Islet precursor cell (in vitro differentiated cells): ENCODE results near the gene NFKBIZ.
"Not testable (repeated sequence)": the region's sequence is repeated elsewhere in the genome, so short reads cannot be mapped to it uniquely, and the experiment has no call there.

ENCODE experiments used
- DNase-seq: peaks from one replicate; pipeline ENCODE4 v3.0.0-alpha.2; 2018

Gene NFKBIZ

DNA sequence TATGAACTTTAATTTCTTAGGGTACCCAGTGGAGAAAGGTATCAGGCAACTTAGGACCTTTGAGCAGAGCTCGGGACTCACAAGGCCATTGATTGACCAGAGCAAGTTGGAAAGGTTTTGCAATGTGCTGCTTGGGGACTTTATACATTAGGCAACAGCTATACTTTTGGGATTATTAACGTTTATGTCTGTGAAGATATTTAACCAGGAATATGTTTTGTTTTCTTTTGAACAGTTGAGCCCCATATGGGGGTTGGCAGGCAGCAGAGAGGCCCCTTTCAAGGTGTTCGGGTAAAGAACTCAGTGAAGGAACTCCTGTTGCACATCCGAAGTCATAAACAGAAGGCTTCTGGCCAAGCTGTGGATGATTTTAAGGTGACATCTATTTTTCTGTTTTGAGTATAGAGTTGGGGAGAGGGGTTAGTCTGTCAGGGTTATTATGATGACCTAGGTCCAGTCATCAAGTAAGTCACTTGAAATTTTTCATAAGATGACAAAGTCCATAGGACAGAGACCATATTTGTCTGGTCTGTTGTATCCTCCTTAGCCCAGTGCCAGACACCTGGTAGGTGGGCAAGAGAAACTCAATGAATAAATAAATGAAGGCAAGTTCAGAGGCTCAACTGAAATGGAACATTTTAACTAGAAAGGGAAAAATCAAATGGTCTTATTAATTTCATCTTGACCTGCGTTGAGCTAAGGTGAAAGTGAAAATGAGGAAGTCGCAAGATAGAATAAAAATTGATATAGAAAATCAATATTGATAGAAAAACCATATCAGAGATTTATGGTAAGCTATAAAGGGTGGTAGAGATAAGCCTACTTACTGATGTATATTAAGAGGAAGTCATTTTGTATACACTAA is 2.8 kb downstream of the NFKBIZ start:
- no peak for DNase-seq

DNA sequence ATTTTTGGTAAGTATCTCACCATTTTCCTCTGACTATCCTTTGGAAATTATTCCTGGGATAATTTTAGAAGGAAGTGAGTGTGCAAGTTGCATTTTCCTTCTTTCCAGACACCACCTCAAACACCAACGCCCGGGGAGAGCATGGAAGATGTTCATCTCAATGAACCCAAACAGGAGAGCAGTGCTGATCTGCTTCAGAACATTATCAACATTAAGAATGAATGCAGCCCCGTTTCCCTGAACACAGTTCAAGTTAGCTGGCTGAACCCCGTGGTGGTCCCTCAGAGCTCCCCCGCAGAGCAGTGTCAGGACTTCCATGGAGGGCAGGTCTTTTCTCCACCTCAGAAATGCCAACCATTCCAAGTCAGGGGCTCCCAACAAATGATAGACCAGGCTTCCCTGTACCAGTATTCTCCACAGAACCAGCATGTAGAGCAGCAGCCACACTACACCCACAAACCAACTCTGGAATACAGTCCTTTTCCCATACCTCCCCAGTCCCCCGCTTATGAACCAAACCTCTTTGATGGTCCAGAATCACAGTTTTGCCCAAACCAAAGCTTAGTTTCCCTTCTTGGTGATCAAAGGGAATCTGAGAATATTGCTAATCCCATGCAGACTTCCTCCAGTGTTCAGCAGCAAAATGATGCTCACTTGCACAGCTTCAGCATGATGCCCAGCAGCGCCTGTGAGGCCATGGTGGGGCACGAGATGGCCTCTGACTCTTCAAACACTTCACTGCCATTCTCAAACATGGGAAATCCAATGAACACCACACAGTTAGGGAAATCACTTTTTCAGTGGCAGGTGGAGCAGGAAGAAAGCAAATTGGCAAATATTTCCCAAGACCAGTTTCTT is 3.9 kb downstream of the NFKBIZ start:
- no peak for DNase-seq

DNA sequence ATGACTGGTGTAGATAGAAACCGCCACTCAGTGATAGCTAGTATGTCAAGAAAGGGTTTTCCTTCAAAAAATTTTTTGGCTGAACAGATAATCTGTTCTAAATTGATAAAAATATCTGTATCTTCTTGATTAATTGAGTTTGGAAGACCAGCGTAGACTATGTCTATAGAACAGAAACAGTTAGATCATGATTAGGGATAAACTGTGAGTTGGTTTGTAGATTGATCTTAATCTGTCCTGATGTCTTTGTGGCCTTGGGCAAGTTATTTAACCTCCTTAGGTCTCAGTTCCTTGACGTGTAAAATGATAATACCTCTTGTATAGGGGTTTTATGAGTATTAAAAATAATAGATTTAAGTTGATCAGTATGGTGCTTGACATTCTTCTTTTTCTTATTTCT is 4.7 kb downstream of the NFKBIZ start:
- no peak for DNase-seq

DNA sequence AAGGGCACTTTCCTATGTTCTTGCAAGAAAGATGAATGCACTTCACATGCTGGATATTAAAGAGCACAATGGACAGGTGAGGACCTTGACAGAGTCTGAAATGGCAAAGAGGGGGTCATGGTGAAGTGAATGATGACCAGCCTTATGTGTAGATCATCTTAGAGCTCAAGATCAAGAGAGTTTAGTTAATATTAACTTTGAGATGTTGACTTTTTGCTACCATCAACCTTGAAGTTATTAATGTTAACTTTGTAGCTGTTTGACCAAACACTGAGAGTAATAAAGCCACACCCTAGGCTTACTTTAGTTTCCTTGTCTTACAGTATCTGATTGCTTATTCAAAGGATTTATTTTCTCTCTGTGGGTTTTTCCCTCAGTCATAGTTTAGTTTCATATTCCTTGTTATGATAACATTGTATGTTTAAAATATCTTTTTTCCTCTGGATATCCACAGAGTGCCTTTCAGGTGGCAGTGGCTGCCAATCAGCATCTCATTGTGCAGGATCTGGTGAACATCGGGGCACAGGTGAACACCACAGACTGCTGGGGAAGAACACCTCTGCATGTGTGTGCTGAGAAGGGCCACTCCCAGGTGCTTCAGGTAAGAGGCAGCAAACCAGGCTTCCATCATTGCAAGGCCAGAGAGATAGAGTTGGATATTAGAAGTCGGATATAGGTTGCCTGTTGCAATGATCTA is 5.4 kb downstream of the NFKBIZ start:
- no peak for DNase-seq

DNA sequence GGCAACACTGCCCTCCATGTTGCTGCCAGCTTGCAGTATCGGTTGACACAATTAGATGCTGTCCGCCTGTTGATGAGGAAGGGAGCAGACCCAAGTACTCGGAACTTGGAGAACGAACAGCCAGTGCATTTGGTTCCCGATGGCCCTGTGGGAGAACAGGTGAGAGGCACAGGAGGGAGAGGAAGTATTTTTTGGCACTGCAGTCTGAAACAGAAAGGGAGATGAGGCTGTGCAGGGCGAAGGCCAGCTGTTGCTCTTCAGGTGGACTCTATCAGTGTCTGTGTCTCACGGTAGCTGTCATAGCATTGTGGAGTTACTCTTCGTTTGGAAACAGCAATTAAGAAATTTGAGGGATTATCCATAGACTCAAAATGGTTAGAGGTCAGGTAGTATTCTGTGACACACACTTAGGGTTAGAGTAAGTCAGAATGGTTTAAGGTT is 8.0 kb downstream of the NFKBIZ start:
- no peak for DNase-seq

DNA sequence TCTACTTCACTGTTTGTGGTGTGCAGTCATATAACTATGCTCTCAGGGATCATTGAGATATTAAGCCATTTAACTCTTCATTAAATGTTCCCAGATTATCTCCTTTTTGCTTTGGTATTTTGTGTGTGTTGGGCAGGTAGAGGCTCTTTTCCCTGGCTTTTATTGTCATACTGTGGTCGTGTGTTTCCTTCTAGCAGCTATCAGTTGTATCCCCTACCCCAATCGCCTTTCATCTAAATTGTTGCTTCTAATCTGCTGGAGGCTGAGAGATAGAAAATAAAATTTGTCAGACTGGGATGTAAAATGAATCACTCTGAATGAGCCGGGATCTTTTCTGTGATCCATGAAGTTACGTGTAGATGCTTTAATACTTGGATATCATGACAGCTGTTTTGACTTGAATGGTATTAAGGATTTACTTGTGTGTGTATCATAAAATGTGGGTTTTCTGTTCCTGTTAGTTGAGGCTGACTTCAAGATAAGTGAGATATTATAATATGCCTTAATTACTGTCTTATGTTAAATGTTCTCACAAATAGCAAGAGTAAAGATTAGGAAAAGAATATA is 9.2 kb downstream of the NFKBIZ start:
- no peak for DNase-seq

DNA sequence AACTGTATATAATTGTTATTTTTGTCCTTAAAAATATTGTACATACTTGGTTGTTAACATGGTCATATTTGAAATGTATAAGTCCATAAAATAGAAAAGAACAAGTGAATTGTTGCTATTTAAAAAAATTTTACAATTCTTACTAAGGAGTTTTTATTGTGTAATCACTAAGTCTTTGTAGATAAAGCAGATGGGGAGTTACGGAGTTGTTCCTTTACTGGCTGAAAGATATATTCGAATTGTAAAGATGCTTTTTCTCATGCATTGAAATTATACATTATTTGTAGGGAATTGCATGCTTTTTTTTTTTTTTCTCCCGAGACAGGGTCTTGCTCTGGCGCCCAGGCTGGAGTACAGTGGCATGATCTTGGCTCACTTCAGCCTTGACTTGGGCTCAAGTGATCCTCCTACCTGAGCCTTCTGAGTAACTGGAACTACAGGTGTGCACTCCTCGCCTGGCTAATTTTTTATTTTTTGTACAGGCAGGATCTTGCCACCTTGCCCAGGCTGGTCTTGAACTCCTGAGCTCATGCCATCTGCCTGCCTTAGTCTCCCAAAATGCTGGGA is 10.7 kb downstream of the NFKBIZ start:
- no peak for DNase-seq

DNA sequence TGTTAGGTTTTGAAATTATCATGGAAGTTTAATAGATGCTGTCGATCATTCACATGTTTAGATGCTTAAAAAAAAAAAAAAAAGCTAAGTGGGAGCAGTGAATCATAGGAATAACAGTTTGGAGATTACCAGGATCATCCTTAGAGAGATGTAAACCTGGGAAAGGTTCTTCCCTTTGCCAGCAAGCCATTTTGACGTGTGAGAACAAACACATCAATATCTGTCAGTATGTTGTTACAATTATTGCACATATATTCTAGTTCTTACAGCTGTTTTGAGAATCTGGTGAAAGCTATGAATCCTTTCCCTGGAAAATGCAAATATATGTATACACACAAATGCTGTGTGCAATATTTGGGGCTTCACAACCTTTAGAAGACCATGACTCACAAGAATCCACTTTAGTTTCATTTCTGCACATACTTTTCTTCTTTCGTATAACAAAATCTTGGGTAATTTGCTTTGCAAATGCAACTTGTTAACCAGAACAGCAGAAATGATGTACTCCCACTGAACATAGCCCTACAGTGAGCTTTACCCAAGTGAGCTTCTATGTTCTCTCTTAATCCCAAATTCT is 12.0 kb downstream of the NFKBIZ start:
- no peak for DNase-seq

DNA sequence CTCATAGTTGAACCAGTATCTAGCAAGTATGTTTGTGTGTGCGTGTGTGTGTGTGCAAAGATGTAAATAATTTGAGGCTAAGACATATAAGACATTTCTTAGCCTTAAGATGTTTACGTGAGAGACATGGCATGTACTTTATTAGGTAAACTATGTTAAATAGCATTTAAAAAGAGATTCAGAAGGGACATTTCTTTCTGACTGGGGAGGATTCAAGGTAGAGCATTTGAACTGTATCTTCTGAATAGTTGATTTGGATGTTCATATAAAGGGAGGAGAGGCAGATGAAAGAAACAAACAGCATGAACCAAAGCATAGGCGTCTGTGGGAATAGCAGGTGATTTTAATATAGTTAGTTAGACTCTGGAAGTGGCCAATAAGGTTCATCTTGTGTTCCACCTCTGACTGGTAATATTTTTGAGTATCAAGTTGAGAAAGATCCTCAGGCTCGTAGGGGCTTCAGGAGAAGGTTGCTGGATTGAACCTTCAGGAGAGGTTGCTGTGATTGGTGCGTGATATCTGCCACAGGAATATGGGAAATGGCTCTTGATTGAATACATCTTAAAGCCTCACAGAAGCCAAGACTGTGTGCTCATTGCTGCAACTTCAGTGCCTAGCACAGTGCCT is 12.6 kb downstream of the NFKBIZ start:
- no peak for DNase-seq

DNA sequence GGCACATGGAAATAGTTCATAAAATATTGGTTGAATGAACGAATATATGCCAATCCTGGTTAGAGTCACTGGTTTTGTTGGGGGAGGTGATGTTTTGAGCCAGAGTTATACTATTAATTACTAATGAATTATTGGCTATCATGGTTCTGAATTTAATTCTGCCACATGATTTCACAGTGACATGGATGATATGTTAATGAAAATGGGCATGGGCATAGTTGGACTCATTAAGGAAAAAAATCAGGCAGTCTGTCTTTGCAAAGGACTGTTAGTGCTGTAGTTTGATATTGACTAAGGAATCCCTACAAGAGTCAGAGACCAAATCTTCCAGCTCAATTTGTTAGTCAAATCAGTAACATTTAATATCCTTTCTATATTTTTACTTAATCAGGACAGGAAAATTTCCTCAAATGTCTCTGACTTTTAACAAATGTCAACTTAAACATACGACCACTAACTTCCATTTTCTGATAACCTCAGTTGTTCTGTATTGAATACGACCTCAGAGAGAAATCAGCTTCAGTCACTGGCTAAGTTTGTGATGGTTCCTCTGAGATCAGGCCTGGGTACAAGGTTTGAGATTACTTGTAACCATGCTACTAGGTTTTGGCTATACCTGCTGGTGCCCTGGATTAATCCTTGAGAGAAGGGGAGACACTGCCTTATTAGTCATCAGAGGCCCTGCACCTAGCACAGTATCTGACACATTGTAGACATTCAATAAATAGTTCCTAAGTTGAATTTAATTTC is 13.3 kb downstream of the NFKBIZ start:
- DNase-seq = no peak

DNA sequence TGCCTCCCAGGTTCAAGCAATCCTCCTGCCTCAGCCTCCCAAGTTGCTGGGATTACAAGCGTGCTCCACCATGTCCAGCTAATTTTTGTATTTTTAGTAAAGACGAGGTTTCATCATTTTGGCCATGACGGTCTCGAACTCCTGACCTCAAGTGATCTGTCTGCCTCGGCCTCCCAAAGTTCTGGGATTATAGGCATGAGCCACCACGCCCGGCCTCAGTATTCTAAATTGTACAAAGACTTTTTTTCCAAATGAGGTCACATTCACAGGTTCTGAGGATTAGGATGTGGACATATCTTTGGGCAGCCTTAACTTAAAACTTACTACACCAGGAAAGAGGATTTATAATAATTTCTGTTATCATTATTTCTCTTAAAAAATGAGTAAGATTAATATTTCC is 15.6 kb downstream of the NFKBIZ start:
- DNase-seq = not testable (repeated sequence)

DNA sequence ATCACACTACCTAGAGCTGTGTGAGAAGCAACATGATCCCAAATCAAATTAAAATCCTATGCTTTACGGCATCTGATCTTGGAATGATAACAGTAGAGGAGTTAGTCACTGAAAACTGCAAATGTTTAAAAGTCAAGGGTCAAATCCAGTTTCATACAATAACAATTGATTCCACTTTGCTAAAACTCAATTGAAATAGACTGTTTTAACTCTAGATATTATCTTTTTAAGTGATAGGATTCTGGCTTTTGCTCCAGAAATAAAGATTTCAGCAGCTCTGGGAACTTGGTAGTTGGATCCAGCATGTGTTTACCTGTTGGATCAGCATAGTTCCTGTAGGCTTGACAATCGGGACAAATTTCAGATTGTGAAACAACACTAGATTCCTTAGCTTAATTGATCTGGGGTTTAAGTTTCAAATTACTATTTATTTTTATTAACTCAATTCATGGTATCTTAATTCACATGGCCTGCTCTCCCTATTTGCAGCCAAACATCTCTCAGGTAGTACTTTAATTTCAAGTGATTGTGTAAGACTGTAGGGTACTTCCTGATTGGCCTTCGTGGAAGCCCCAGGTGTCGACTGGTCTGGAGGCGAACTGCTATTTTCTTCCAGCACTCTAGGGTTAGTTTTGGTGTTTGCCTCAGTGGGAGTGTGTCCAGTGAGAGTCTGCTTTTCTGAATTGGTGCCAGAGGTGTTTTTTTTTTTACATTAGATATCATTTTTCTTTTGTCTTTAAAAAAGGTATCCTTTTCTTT is 16.6 kb downstream of the NFKBIZ start:
- no peak for DNase-seq

DNA sequence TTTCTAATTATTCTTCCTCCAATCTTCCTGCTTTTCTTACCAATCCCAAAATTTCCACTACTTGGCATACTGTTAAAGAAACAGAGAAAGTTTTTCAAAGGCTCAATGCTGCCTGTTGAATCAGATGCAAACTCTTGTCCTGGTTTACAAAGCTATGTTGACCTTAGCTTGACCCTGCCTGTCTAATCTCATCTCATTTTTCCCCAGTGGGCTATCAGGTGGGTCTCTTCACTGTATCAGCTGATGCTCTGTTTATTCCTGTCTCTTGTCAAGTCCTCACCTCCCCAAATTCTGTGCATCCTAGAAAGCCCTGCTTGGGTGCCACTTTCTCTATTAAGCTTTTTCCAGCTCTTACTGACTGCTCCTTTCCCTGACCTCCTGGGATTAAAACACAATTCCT is 18.2 kb downstream of the NFKBIZ start:
- DNase-seq = no peak

DNA sequence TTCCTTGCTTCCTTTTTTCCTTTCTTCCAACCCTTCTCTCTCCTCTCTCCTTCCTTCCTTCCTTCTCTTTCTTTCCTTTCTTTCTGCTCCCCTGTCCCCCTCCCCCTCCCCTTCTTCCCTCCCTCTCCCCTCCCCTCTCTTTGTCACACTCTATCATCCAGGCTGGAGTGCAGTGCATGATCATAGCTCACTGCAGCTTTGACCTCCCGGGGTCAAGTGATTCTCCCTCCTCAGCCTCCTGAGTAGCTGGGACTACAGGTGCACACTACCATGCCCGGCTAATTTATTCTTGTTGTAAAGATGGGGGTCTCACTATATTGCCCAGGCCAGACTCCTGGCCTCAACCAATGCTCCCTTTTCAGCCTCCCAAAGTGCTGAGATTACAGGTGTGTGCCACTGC is 18.7 kb downstream of the NFKBIZ start:
- DNase-seq = no peak

DNA sequence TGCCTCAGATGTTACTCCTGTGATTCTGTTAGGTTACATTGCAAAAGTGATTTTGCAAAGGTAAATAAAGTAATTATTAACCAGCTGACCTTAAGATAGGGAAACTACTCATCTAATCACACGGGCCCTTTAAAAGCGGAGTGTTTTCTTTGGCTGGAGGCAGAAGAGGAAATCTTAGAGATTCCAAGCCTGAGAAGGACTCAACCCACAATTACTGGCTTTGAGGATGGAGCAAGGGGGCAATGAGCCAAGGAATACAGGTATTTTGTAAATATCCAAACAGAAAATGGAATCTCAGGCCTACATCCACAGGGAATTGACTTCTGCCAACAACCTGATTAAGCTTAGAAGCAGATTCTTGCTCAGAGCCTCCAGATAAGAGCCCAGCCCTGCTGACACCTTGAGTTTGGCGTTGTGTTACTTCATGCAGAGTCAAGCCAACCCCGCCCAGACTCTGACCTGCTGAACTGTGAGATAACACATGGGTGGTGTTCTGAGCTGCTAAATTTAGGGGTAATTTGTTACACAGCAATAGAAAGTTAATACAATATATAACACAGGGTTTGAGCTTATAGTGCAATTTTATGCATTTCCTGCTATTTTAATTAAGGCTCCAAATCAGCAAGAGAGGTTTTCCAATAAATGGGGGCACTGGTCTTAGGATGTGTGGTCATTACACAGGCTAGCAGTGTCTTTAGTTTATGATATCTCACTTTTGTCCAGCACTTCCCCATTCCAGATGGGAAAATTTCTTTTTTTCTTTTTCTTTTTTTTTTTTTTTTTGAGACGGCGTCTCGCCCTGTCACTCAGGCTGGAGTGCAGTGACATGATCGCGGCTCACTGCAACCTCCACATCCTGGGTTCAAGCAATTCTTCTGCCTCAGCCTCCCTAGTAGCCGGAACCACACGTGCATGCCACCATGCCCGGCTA is 19.5 kb downstream of the NFKBIZ start:
- no peak for DNase-seq

DNA sequence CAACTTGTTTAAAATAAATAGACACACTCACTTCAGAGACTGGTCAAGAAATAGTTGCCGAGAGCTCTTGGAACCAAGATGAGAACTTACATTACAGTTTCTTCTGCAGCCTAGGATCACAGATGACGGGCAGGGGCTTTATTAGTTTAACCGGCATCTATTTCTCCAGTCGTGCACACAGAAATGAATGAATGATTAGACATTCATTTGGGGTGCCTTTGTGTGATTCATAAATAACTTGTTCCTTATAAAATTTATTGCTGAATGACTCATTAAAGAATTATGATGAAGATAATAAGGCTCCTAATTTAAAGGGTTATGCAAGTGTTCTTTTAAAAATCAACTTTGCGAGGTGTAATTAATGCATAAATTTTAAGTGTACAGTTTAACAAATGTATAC is 20.8 kb downstream of the NFKBIZ start:
- DNase-seq = no peak

DNA sequence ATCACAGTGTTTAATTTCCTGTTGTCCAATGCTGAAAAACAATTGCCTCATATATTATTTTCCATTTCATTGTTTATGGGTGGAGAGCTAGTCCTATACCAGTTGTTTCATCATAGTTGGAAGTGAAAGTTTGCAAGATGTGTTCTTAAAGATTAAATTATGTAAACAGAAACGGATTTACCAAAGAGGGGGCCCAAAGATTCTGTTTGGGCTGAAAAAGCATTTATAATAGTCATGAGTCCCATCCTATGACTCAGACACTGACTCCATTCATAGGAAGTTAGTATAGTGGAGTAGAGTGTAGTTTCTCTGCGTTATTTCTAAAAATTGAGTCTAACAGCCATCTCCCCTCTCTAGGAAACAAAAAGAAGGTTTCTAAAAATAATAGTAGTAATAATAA is 24.3 kb downstream of the NFKBIZ start:
- DNase-seq = no peak

DNA sequence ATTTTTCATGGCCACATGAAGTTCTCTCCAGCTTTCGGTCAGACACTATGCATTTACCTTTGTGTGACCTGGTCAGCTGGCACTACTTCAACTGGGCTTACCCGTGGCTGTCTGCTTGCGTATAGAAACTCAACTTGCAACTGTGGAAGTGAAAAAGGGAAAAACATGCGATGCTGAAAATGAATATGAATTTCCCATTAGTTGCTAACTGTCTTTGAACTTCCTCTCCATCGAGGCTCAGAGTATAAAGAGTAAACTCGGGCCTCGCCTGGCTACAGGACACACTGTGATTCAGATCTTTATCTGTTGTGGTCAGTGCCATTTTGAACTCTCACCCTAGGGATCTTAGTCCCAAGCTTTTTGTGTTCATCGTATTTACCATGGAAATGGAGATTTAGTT is 26.8 kb downstream of the NFKBIZ start:
- DNase-seq = no peak

DNA sequence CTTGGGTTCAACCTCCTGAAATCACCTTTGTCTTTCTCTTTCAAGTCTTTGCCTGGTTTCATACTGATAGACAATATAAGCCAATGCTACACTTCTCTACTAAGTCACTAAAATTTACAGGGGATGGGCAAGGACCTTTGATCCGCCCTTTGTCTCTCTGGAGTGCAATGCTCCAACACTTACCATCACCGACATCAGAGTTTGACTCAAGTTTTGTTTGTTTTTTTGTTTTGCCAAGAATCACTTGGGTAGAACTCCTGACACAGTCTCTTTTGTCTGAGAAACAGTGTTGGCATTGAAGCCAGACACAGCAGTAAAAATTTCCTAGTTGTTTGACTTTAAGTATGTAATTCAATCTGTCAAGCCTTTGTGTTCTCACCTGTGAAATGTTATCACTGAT is 29.3 kb downstream of the NFKBIZ start:
- no peak for DNase-seq
